ENCODE results near the gene PAK1. TPM values are rescaled to one million over a fixed set of nuclear protein-coding genes. Genes with fewer than 3 reads are reported as not detected.
A peak's percentile ranks its signal among the peaks of the same experiment; 100 is the strongest.

The PAK1 gene
- total RNA-seq, 2 experiments from 2014 or later, result 56.0 to 59.0 TPM

DNA sequence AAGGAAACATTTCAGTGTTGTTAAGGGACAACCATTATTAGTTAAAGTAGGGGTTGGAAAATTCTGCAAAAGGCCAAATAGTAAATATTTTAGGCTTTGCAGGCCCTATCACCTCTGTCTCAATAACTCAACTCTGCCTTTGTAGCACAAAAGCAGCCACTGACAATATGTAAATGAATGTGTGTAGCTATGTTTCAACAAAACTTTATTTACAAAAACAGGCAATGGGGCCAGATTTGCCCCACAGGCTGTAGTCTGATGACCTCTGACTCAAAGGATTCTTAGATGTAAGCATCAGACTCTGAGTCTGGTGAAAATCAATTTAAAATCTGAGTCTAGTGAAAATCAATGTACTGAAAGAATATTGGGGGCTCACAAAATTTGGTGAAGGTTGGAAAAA, 50.3 kb downstream of the PAK1 start:
- Mint-ChIP-seq H3K36me3 (ENCODE audit: low read depth) (no peaks in the 10 kb centered on the region), H3K27me3 (peaks cover 4% of the 10 kb centered on the region), H3K4me3 (no peak overlapping the region), H3K27ac (no peak overlapping the region), H3K9me3 (no peaks in the 10 kb centered on the region), H3K4me1 (peaks cover under 1% of the 10 kb centered on the region)
- ChIA-PET CTCF (no interaction called here), POLR2A (no interaction called here)
- no peak for DNase-seq

DNA sequence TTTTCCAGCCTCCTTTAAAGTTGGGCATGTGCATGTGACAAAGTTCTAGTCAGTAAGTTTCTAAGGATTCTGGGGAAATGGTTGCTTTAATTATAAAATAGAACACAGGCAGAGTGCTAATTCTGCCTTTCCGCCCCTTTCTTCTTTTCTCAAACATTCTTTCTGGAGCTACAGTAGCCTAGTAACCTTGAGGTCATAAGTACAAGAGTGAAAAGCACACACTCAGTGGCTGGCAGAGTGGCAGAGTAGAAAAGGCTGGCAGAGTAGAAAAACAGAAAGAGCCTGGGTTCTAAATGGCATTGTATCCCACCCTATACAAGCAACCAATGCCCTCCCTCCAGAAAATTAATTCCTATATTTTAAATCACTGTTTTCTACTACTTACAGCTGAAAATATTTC, 51.2 kb downstream of the PAK1 start:
- Mint-ChIP-seq H3K4me3 (no peak overlapping the region), H3K36me3 (ENCODE audit: low read depth) (no peaks in the 10 kb centered on the region), H3K27me3 (peaks cover 4% of the 10 kb centered on the region), H3K9me3 (no peaks in the 10 kb centered on the region), H3K4me1 (peaks cover 3% of the 10 kb centered on the region), H3K27ac (no peak overlapping the region)
- CTCF ChIA-PET, result no interaction called here
- DNase-seq, result no peak
- POLR2A ChIA-PET, result no interaction called here

DNA sequence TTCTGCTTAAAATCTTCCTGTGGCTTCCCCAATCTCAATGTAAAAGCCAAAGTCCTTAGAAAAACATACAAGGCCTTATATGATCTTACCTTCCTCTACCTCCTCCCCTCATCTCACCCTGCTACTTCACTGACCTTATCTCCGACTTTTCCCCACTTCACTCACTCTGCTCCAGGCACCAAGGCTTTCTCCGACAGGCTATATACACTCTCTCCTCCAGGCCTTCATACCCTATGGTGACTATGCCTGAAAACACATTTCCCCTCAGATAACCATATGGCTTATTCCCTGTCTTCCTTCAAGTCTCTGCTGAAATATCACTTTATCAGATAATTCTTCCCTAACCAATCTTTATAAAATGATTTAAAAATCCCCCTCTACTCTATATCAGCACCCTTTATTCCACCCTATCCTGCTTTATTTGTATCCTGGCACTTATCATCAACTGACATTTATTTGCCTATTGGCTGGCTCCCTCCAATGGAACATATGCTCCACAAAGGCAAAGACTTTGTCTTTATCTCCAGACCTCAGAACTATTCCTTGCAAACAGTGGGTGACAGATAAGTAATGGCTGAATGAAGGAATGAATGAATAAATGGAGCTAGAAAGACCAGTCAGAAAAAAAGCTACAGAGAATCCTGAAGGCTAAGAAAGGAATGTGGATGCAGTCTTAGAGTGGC, 52.7 kb downstream of the PAK1 start:
- Mint-ChIP-seq H3K36me3 (ENCODE audit: low read depth) (no peaks in the 10 kb centered on the region), H3K27me3 (peaks cover 4% of the 10 kb centered on the region), H3K4me1 (peaks cover 3% of the 10 kb centered on the region), H3K9me3 (no peaks in the 10 kb centered on the region), H3K27ac (no peak overlapping the region), H3K4me3 (no peak overlapping the region)
- ChIA-PET POLR2A (no interaction called here), CTCF (no interaction called here)
- DNase-seq, result no peak

DNA sequence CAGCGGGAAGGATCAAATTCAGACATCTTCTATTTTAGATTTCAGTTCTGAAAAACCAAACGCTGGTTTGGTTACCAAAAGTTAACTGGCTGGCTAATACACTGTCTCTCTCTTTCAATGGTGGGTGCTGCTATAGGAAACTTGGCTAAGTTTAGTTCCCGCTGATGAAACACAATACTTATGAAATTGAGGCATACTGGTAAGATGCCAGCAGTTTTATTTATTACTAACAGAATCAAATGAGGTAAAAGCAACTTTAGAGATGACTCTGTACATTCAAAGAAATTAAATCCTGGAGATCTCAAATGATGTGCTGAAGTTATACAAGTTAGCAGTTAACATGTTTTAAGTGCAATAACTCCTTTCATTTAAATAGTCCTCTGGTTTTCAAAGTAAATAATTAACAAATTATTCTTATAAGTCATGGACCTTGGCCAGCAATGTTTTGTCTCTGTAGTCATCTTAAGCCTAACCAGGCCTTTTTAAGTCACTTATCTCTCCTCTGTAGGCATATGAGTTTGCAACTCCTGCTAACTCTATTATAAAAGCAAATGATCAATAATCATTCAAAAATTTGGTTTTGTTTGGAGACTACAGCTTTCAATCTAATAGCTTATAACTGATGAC, 54.8 kb downstream of the PAK1 start:
- no peak overlapping the region for H3K27ac Mint-ChIP-seq
- POLR2A ChIA-PET, result no interaction called here
- H3K4me1 Mint-ChIP-seq, result peaks cover 3% of the 10 kb centered on the region
- CTCF ChIA-PET, result interaction anchor here (0.6 kb wide), 1 partner anchor 216 kb away, joined by 3 read pairs; no protein-coding TSS in a partner anchor
- no peak for DNase-seq
- peaks cover 2% of the 10 kb centered on the region for H3K27me3 Mint-ChIP-seq
- no peaks in the 10 kb centered on the region for H3K9me3 Mint-ChIP-seq
- no peak overlapping the region for H3K4me3 Mint-ChIP-seq
- H3K36me3 Mint-ChIP-seq (ENCODE audit: low read depth), result no peaks in the 10 kb centered on the region

DNA sequence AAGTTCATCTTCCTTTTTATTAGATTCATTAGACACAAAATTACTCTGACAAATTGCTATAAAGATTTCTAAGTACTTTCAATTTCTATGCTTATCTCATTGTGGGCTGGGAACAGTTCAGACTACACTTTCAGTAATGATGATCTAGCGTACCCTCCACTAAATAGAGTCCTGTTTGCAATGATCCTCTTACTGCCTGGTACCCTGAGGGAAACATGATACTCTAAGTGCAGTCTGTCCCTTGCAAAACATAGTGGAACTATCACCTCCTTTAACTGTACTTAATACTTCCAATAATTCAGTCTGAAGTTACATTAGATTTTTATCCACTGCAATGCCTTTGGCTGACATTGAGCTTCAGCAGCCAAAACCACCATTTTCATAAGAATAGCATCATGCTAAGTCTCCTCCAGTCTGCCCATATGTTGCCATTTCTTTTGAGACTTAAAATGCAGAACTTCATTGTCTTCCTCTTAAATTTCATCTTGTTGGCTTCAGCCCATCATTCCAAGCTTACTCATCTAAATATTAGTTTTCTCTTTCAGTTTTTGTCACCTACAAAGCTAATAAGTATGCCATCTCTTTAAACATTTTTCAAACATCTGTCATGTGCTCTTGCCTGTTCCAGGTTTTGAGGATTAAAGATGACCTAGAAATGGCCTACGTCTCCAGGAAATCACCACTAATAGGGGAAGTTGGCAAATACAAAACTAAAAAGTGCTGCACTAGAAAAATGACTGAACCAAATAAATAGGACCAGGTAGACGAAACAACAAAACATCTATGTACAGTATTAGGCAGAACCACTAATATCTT, 55.5 kb downstream of the PAK1 start:
- H3K4me1 Mint-ChIP-seq, result peaks cover 3% of the 10 kb centered on the region
- ChIA-PET POLR2A (no interaction called here), CTCF (no interaction called here)
- no peak overlapping the region for H3K27ac Mint-ChIP-seq
- DNase-seq, result no peak
- H3K4me3 Mint-ChIP-seq, result no peak overlapping the region
- peaks cover 2% of the 10 kb centered on the region for H3K27me3 Mint-ChIP-seq
- no peaks in the 10 kb centered on the region for H3K9me3 Mint-ChIP-seq
- no peaks in the 10 kb centered on the region for H3K36me3 Mint-ChIP-seq (ENCODE audit: low read depth)

DNA sequence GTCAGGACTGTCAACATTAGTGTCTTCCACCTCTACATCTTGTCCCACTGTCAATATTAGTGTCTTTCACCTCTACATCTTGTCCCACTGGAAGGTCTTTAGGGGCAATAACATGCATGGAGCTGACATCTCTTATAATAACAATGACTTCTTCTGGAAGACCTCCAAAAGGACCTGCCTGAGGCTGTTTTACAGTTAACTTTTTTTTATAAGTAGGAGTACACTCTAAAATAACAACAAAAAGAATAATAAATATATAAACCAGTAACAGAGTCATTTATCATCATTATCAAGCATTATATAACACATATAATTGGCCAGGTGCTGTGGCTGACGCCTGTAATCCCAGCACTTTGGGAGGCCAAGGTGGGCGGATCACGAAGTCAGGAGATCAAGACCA, 57.5 kb downstream of the PAK1 start:
- H3K27ac Mint-ChIP-seq, result no peak overlapping the region
- CTCF ChIA-PET, result interaction anchor here (0.7 kb wide), 1 partner anchor 280 kb away, joined by 3 read pairs; no protein-coding TSS in a partner anchor
- H3K36me3 Mint-ChIP-seq (ENCODE audit: low read depth), result peaks cover 1% of the 10 kb centered on the region
- no peak overlapping the region for H3K4me3 Mint-ChIP-seq
- POLR2A ChIA-PET, result no interaction called here
- H3K4me1 Mint-ChIP-seq, result peaks cover 18% of the 10 kb centered on the region
- peaks cover 2% of the 10 kb centered on the region for H3K27me3 Mint-ChIP-seq
- no peaks in the 10 kb centered on the region for H3K9me3 Mint-ChIP-seq
- DNase-seq, result no peak

DNA sequence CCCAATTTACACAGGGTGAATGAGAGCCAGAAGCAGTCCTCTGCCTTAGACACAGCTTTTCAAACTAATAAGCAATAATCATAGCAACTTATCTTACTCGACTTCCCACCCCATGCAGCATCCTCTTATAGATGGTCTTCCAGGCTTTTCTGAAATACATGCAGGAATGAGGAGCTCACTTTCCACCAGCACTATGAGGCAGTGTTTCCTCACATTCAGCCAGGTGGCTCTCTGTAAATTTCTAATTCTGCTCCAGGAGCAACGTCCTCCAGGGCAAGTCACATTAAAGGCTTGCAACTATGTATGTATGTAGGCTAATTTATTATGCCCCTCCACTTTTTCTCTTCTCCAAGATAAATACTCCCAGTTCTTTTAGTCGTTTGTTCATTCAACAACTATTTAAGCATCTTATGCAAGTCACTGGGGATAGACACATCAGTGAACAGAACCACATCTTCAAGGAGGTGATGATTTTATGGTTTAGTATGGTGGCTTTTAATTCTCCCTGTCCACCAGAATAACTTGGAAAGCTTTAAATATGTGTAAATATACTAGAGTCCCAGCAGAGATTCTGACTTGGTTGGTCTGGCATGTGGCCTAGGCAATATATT, 59.9 kb downstream of the PAK1 start:
- no peaks in the 10 kb centered on the region for H3K27me3 Mint-ChIP-seq
- peaks cover 12% of the 10 kb centered on the region for H3K36me3 Mint-ChIP-seq (ENCODE audit: low read depth)
- DNase-seq, result no peak
- H3K9me3 Mint-ChIP-seq, result no peaks in the 10 kb centered on the region
- H3K4me1 Mint-ChIP-seq, result peaks cover 36% of the 10 kb centered on the region
- no peak overlapping the region for H3K27ac Mint-ChIP-seq
- no peak overlapping the region for H3K4me3 Mint-ChIP-seq
- ChIA-PET CTCF (interaction anchor here (1.0 to 1.7 kb wide), 2 partner anchors 12 to 17 kb away, joined by 4 read pairs; no protein-coding TSS in a partner anchor), POLR2A (no interaction called here)

DNA sequence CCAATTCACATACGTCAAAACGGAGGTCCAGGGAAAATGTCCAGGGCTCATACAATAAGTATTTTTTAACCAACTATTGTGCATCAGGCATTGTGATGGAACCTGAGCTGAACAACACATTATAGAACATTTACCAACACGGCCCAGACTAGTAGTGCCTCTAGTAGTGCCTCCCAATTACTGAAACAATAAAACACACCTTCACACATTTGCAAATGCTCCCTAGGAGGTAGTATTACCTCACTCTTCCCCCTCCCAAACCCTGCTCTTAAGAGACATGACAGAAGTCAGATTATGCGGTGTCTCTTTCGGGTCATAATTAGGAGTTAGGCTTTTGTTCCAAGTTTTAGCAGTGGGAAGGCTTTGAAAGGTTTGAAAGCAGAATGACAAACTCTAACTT, 61.1 kb downstream of the PAK1 start:
- no peaks in the 10 kb centered on the region for H3K27me3 Mint-ChIP-seq
- H3K9me3 Mint-ChIP-seq, result no peaks in the 10 kb centered on the region
- no peak for DNase-seq
- no peak overlapping the region for H3K4me3 Mint-ChIP-seq
- peaks cover 22% of the 10 kb centered on the region for H3K36me3 Mint-ChIP-seq (ENCODE audit: low read depth)
- CTCF ChIA-PET, result interaction anchor here (1.7 kb wide), 1 partner anchor 18 kb away, joined by 4 read pairs; no protein-coding TSS in a partner anchor
- H3K4me1 Mint-ChIP-seq, result peaks cover 43% of the 10 kb centered on the region
- no peak overlapping the region for H3K27ac Mint-ChIP-seq
- POLR2A ChIA-PET, result interaction anchor here (0.7 kb wide), 1 partner anchor 61 kb away, joined by 5 read pairs; the partner anchor contains the start of gene PAK1

DNA sequence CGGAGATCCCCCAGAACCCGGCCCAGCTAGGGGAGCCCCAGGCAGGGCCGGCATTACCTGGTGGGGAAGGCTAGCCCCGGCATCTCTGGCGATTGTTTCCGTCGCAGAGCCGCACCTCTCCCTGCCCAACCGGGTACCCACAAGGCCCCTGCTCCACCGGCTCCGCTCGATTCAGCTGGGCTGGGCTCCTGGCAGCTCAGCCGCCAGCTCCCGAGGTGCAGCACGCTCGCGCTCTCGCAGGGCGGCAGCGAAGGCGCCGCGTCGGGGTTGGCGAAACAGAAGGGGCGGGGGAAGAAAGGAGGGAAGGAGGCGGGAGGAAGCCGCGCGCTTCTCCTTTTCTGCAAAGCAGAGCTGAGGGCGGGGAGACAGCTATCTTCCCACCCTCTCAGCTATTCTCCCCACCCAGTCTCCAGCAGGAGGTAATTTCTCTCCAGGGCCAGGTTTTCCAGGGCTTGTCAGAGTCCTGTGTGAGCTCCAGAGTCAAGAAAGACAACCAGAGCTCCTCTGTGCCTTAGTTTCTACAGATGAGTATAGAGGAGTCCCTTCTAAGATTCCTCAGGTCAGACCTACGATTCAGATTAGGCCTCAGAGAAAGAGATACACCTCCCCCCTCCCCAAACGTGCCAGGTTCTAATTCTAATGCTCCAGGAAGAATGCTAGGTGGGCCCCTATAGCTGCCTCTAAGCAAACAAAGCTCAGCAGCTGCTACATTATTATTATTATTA, 62.0 kb downstream of the PAK1 start:
- POLR2A ChIA-PET, result interaction anchor here (0.6 to 0.9 kb wide), 2 partner anchors 37 to 330 kb away, joined by 3 to 5 read pairs; no protein-coding TSS in a partner anchor
- H3K4me1 Mint-ChIP-seq, result peaks cover 47% of the 10 kb centered on the region
- peak overlapping the region; percentile 91 for H3K4me3 Mint-ChIP-seq
- no peaks in the 10 kb centered on the region for H3K9me3 Mint-ChIP-seq
- H3K36me3 Mint-ChIP-seq (ENCODE audit: low read depth), result peaks cover 23% of the 10 kb centered on the region
- H3K27ac Mint-ChIP-seq, result peak overlapping the region; percentile 88
- DNase-seq, result peak; percentile 87
- CTCF ChIA-PET, result interaction anchor here (0.5 to 1.7 kb wide), 3 partner anchors 19 to 137 kb away, joined by 3 to 5 read pairs (median 4); no protein-coding TSS in a partner anchor
- H3K27me3 Mint-ChIP-seq, result no peaks in the 10 kb centered on the region

DNA sequence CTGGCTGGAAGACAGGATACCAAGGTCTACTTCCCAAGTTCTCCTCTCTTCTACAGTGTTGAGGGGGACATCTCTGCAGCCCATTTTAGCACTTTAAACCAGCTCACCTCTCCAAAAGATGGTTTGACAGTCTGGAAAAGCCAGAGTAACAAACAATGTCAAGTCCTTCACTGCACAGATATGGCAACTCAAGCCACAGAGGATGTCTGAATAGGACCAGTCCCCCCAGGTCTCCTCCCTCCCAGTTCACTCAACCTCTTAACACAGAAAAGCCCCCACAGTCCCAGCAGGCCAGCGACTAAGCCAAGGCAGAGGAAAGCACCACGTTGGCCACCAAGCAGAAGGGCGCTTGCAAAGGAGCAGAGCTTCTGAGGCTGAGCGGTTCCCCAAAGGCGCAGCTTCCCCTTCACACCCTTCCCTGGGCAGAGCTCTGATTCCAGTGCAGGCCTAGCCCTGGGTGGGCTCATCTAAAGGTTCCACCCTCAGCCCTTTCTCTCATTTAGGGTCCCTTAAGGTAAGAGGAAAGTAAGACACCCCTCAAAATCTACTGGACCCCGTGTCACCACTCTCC, 62.7 kb downstream of the PAK1 start:
- Mint-ChIP-seq H3K27ac (peak overlapping the region; percentile 88), H3K27me3 (no peaks in the 10 kb centered on the region), H3K36me3 (ENCODE audit: low read depth) (peaks cover 25% of the 10 kb centered on the region), H3K9me3 (no peaks in the 10 kb centered on the region), H3K4me1 (peaks cover 47% of the 10 kb centered on the region), H3K4me3 (peak overlapping the region; percentile 91)
- CTCF ChIA-PET, result interaction anchor here (1.1 kb wide), 1 partner anchor 36 kb away, joined by 3 read pairs; no protein-coding TSS in a partner anchor
- DNase-seq, result peak; percentile 27
- POLR2A ChIA-PET, result interaction anchor here (0.9 kb wide), 1 partner anchor 38 kb away, joined by 5 read pairs; no protein-coding TSS in a partner anchor

DNA sequence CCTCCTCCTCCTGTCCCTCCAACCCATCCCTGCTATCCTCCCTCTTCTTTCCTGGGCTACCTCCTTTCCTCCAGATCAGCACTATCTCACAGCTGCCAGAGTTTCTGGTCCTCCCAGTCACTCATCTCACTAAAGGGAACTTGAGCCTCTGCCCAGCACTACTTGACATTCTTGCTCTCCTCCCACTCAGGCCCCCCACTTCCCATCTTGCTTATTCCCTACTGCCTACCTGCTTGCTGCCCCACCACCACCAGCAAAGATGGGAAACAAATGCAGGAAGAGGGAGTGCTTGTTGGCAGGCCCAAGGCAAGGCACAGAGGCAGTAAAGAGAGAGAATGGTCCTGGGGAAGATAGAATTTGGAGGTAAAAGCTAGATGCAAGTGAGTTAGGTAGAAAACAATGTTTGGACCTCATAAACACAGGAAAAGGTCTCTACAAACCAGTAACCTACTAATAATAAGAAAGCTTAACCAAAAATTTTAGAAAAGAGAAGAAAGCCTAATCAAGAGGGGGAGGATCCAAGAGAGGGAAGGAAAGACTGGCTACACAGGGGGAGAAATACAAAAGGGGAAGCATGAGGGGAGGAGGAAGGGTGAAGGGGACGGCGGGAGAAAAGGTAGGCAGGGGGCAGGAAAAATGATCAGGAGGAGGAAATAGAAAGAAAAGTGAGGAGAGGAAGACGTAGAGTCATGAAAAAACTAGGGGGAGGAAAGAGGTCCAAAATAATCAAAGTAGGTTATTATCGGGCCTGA, 63.6 kb downstream of the PAK1 start:
- H3K27me3 Mint-ChIP-seq, result no peaks in the 10 kb centered on the region
- H3K4me3 Mint-ChIP-seq, result peak overlapping the region; percentile 91
- H3K9me3 Mint-ChIP-seq, result no peaks in the 10 kb centered on the region
- peaks cover 47% of the 10 kb centered on the region for H3K4me1 Mint-ChIP-seq
- peaks cover 25% of the 10 kb centered on the region for H3K36me3 Mint-ChIP-seq (ENCODE audit: low read depth)
- POLR2A ChIA-PET, result no interaction called here
- H3K27ac Mint-ChIP-seq, result peak overlapping the region; percentile 20
- CTCF ChIA-PET, result interaction anchor here (0.7 kb wide), 1 partner anchor 10 kb away, joined by 3 read pairs; no protein-coding TSS in a partner anchor
- DNase-seq, result no peak

Data from activated CD4-positive, alpha-beta T cell treated with anti-CD3 and anti-CD28 coated beads, Interleukin-2, amount 10 ng/mL, durations not matched to agents 7 days and 5 days (primary cell).